NCI-H146 treated with DMSO at 0.1 percent for 48 hours (cell line): ENCODE data around the gene TNRC6B.

ENCODE experiments used
- DNase-seq: peaks from one replicate; lab custom pipeline; 2025; ENCODE audit not compliant: unreplicated experiment; lab: John Stamatoyannopoulos, UW

Gene TNRC6B

GRCh38 chr22:40238425-40239344 is 61.0 kb downstream of the TNRC6B start:
- no peak for DNase-seq

- no peak for DNase-seq
Observed at GRCh38 chr22:40239345-40239683, 61.6 kb downstream of the TNRC6B start.

- DNase-seq: no peak
Observed at GRCh38 chr22:40240160-40240559, 62.4 kb downstream of the TNRC6B start.

GRCh38 chr22:40240686-40241085 is 63.0 kb downstream of the TNRC6B start:
- DNase-seq: no peak

GRCh38 chr22:40241200-40241763 is 63.6 kb downstream of the TNRC6B start:
- DNase-seq: no peak

GRCh38 chr22:40243891-40244290 is 66.2 kb downstream of the TNRC6B start:
- DNase-seq: no peak

- DNase-seq: no peak
Observed at GRCh38 chr22:40244586-40244985, 66.9 kb downstream of the TNRC6B start.

- no peak for DNase-seq
Observed at GRCh38 chr22:40247976-40248375, 70.3 kb downstream of the TNRC6B start.

GRCh38 chr22:40249286-40249685 is 71.6 kb downstream of the TNRC6B start:
- DNase-seq: no peak

GRCh38 chr22:40250608-40251007 is 72.9 kb downstream of the TNRC6B start:
- no peak for DNase-seq

- no peak for DNase-seq
Observed at GRCh38 chr22:40251106-40251505, 73.4 kb downstream of the TNRC6B start.

GRCh38 chr22:40252146-40252545 is 74.4 kb downstream of the TNRC6B start:
- no peak for DNase-seq

- no peak for DNase-seq
Observed at GRCh38 chr22:40256516-40256915, 78.8 kb downstream of the TNRC6B start.

- no peak for DNase-seq
Observed at GRCh38 chr22:40258017-40258416, 80.3 kb downstream of the TNRC6B start.

GRCh38 chr22:40258501-40258915 is 80.8 kb downstream of the TNRC6B start:
- DNase-seq: no peak

- DNase-seq: no peak
Observed at GRCh38 chr22:40261783-40262182, 84.1 kb downstream of the TNRC6B start.

- no peak for DNase-seq
Observed at GRCh38 chr22:40263191-40263590, 85.5 kb downstream of the TNRC6B start.

- no peak for DNase-seq
Observed at GRCh38 chr22:40265783-40266182, 88.1 kb downstream of the TNRC6B start.

GRCh38 chr22:40270031-40270430 is 92.3 kb downstream of the TNRC6B start:
- no peak for DNase-seq

GRCh38 chr22:40270748-40271373 is 93.1 kb downstream of the TNRC6B start:
- DNase-seq: no peak

GRCh38 chr22:40271440-40271839 is 93.7 kb downstream of the TNRC6B start:
- no peak for DNase-seq

- DNase-seq: no peak
Observed at GRCh38 chr22:40273319-40273718, 95.6 kb downstream of the TNRC6B start.
